NCI-H2029 treated with DMSO at 0.1 percent for 48 hours (cell line): ENCODE data around the gene CCDC159.
"Not testable (repeated sequence)": the region's sequence is repeated elsewhere in the genome, so short reads cannot be mapped to it uniquely, and the experiment has no call there.

Source experiments
- DNase-seq: peaks from one replicate; lab custom pipeline; 2025; lab: John Stamatoyannopoulos, UW

The CCDC159 gene

GRCh38 chr19:11338569-11339253, 7.6 kb upstream of the CCDC159 start:
- DNase-seq: no peak

GRCh38 chr19:11339254-11340098, 6.8 kb upstream of the CCDC159 start, which contains the start of gene RAB3D:
Gene RAB3D, minus strand, starts transcription at chr19:11339657. Its CDS starts 2,258 bp downstream, at chr19:11337399.
- peak; percentile 85 for DNase-seq

DNA sequence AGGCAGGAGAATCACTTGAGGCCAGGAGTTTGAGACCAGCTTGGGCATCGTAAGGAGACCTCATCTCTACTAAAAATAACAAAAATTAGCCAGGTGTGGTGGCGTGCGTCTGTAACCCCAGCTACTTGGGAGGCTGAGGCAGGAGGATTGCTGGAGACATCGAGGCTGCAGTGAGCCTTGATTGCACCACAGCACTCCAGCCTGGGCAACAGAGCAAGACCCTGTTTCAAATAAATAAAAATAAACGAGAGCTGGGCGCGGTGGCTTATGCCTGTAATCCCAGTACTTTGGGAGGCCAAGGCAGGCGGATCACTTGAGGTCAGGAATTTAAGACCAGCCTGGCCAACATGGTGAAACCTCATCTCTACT, 6.2 kb upstream of the CCDC159 start:
- DNase-seq: not testable (repeated sequence)

GRCh38 chr19:11342429-11342828, 3.9 kb upstream of the CCDC159 start:
- no peak for DNase-seq

DNA sequence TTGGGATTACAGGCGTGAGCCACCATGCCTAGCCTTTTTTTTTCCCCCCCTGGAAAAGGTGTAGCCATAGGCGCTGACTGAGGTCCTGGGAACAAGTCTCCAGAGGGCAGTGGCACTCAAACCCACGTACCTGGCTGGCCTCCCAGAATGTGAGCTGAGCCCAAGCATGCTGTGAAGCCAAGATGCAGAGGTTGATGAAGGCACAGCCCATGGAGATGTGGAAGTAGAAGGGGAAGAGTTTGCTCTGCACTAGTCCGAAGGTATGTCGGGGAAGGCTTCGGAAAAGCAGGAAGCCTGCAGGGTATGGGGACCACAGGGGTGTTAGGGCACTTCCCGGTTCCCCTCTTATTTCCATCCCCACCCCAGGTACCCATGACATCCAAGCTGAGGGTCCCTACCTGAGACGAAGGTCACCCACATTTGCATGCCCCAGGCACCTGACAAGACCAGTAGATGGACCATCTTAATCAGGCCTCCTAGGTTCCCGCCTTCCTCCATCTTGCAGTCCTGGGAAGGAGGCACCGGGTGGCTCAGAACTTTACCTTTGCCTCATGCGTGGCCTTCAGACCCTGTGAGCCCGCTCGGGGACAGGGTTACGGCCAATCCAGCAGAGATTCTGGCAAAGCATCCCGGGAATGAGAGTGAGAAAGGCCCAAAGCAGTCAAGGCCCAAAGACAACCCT, 1.1 kb upstream of the CCDC159 start:
- peak; percentile 33 for DNase-seq

GRCh38 chr19:11347546-11348039, 1.3 kb downstream of the CCDC159 start:
- no peak for DNase-seq

DNA sequence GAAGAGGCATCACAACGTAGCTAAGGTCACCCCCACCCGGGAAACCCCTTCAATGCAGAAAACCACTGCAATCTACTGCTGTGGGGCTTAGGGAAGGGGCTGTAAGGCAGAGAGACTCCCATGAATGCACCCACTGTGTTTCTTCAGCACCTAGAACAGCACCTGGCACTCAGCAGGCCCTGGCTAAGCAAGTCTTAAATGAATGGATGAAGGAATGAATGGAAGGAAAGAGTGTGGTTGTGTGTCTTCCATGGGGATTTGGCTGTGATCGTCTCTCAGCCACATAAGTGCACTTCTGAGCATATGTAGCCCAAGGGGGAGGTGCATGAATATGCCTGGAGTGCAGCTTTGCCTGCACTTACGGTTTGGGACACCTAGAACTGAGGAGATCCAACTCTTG, 2.9 kb downstream of the CCDC159 start:
- no peak for DNase-seq

DNA sequence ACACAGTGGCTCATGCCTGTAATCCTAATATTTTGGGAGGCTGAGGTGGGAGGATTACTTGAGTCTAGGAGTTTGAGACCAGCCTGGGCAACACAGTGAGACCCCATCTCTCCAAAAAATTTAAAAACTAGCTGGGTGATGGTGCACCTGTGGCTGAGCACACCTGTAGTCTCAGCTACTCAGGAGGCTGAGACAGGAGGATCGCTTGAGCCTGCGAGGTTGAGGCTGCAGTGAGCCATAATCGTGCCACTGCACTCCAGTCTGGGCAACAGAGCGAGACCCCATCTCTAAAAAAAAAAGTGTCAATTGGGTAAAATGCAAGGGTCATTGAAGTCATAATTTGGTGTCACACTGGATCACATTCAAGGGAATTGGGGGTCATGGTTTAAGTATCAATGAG, 7.8 kb downstream of the CCDC159 start:
- not testable (repeated sequence) for DNase-seq

GRCh38 chr19:11355160-11356073, 9.1 kb downstream of the CCDC159 start, which contains the start of gene PLPPR2:
Gene PLPPR2, plus strand, starts transcription at chr19:11355432. Its CDS starts 2,242 bp downstream, at chr19:11357674.
- peak; percentile 77 for DNase-seq

- no peak for DNase-seq
These were observed 9.7 kb downstream of the CCDC159 start for GRCh38 chr19:11356074-11356397.

DNA sequence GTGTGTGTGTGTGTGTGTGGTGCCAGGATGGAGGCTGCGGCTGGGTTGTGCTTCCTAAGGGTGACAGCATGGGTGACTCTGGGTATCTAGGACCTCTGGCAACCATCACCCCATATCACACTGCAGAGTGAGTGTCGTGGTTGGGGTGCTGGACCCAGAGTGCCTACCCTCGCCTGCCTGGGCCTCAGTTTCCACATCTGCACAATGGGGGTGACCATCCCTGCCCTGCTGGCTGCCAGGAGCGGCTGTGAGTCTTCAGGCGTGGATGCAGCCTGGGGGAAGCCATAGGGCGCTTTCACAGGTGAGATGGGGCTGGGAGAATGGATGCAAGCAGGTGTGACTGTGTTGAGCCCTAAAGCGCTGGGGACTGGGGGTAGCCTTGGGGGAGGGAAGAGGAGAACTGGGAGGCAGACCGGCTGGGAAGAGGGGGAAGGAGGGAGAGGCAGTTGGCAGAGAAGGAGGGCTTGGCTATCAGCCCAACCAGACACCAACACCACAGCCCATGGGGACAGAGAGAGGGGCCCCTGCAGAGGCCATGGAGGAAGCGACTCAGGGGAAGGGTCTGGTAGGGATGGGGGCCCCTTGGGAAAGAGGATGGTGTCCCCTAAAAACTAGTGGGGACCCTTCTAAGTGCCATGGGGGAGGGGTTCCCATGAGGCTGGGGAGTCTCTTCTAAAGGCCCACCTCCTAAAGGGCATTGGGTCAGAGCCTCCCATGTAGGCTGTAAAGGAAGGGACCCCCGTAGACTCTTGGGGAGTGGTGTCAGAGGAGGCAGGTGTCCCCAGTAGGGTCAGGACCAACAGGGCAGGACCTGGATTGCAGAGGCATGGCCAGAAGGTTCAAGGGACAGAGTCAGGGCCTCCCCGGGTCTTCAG, 10.6 kb downstream of the CCDC159 start:
- DNase-seq: no peak

DNA sequence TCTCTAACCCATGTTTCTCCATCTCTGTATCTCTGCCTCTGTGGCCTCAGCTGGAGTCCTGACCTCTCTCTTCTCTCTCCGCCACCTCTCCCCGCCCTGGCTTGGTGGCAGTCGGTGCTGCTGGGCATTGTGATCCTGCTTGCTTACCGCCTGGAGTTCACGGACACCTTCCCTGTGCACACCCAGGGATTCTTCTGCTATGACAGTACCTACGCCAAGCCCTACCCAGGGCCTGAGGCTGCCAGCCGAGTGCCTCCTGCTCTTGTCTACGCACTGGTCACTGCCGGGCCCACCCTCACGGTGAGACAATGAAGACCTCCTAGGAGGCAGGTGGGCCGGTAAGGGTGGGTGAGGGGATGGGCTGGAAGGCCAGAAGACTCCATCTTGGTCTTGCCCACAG, 13.1 kb downstream of the CCDC159 start:
- no peak for DNase-seq

- DNase-seq: no peak
These were observed 14.9 kb downstream of the CCDC159 start for GRCh38 chr19:11361037-11361770.

DNA sequence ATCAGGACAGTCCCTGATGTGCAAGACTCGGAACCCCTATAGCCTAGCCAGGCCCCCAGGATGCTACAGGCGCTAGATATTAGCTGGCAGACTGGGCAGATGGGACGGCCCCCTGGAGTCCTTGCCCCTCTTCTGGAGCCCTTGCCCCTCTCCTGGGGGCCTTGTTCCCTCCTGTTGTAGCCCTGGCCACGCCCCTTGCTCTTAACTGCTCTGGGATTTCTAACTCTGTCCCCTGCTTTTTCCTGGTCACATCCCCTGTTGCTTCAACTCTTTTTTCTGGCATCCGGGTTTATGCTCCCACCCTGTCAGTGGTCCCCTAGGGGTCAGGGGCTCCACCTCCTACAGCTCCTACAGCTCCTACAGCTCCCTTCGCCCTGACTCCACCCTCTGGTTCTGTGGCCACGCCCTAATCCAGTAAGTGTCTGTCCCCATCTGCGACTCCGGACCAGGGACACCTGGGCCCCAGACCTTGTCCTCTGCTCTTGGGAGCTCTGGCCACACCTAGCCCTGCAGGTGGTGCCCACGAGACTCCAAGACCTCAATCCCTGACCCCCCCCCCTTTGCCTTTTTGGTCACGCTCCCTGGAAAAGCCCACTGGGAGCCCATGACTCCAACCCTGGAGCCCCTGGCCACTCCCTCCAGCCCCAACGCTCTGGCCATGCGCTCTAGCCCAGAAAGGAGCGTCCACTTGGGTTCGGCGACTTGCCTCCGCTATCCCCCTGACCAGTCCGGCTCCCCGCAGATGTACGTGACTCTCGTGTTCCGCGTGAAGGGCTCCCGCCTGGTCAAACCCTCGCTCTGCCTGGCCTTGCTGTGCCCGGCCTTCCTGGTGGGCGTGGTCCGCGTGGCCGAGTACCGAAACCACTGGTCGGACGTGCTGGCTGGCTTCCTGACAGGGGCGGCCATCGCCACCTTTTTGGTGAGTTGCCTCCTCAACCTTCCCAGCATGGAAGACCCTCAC, 15.7 kb downstream of the CCDC159 start:
- DNase-seq: no peak

- DNase-seq: no peak
These were observed 17.6 kb downstream of the CCDC159 start for GRCh38 chr19:11363881-11364280.

DNA sequence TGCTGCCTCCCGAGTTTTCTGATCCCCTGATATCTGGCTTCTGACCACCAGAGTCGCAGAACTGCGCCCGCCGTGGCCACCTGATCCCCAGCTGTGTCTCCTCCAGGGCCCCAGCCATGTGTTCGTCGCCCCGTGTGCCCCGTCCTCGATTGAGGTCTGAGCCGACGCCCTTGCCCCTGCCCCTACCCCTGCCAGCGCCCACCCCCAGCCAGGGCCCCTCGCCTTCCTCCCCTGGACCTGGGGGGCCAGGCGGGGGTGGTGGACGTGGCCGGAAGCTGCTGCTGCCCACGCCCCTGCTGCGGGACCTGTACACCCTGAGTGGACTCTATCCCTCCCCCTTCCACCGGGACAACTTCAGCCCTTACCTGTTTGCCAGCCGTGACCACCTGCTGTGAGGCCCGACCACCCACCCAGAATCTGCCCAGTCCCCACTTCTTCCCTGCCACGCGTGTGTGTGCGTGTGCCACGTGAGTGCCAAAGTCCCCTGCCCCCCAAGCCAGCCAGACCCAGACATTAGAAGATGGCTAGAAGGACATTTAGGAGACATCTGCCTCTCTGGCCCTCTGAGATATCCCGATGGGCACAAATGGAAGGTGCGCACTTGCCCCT, 18.1 kb downstream of the CCDC159 start:
- DNase-seq: no peak

DNA sequence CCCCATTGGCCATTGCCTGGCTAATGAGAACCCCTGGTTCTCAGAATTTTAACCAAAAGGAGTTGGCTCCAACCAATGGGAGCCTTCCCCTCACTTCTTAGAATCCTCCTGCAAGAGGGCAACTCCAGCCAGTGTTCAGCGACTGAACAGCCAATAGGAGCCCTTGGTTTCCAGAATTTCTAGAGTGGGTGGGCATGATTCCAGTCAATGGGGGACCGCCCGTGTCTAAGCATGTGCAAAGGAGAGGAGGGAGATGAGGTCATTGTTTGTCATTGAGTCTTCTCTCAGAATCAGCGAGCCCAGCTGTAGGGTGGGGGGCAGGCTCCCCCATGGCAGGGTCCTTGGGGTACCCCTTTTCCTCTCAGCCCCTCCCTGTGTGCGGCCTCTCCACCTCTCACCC, 18.6 kb downstream of the CCDC159 start:
- no peak for DNase-seq

DNA sequence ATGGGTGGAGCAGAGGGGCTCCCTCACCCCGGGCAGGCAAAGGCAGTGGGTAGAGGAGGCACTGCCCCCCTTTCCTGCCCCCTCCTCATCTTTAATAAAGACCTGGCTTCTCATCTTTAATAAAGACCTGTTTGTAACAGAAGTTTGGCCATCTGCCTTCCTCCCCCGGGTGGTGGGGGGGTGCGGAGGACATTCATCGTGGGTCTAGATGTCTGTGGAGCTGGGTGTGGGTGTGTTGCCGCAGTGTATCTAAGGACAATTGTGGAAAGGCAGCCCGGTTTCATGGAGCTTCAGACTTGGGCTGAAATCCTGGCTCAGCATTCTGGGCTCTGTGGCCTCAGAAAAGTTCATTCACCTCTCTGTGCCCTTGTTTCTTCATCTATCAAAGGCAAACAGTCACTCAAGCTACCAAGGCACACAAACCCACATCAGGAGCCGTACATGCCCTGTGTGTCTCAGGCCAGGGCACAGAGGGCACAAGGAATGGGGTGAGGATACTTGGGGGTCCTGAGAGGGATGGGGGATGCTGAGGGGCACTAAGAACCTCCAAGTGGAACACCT, 19.3 kb downstream of the CCDC159 start:
- no peak for DNase-seq
